HepG2 (cell line): Measurements from ENCODE around the gene SPX. TPM values are rescaled to one million over a fixed set of nuclear protein-coding genes. Genes with fewer than 3 reads are reported as not detected.

ENCODE experiments used
- ATAC-seq: fragments of 200-7000 bp; cut with Tn5 transposase; 3 replicates; pipeline ENCODE4 v1.9.1; 2020; ENCODE audit warnings: mild to moderate bottlenecking, moderate library complexity
- BruUV-seq: library from RNA; stranded (reverse); fragments of 400-500 nt; replicated peaks from 2 replicates; lab custom pipeline; 2021; lab: Mats Ljungman, UMichigan
- CTCF ChIA-PET: fragments of 300-600 bp; formaldehyde crosslinking; extraction: SDS; loops from one replicate; lab custom pipeline; 2021; ENCODE audit warnings: low total read pairs, inconsistent platforms, low intra/inter-chr PET ratio; lab: Yijun Ruan, JAX
- POLR2A ChIA-PET: fragments of 350-600 bp; sonication (Branson Sonifier 250); formaldehyde crosslinking; loops from one replicate; lab custom pipeline; 2020; ENCODE audit warnings: antibody characterized with exemption, inconsistent platforms; lab: Yijun Ruan, JAX
- DNase-seq: peaks from one replicate; pipeline ENCODE4 v3.0.0-alpha.2; 2015; ENCODE audit warnings: low spot score
- FAIRE-seq: peaks from 3 replicates; lab custom pipeline; 2011; peaks lifted over from hg19 to GRCh38; lab: Jason Lieb, UNC
- H2AFZ ChIP-seq: one replicate; pipeline ENCODE4 v1.6.1; 2011; ENCODE audit warnings: low read length, inconsistent platforms
- H3K27ac ChIP-seq: fragments of 300-600 bp; 3 replicates; pipeline ENCODE4 v1.8.0; 2011; ENCODE audit warnings: mixed run types, mild to moderate bottlenecking, mixed read lengths, low read length, inconsistent platforms; ENCODE audit not compliant: insufficient read depth; ENCODE audit errors: extremely low read length
- H3K27me3 ChIP-seq, 2 experiments: fragments of 200-600 bp in 1 of 2; 2 replicates in 1 of 2; 3 replicates in 1 of 2; pipeline versions ENCODE4 v1.6.0 to v1.8.0; 2011; ENCODE audit warnings: low read length in 2 of 2, mild to moderate bottlenecking in 2 of 2, moderate library complexity in 2 of 2, inconsistent platforms in 1 of 2; ENCODE audit not compliant: insufficient read depth in 2 of 2, control insufficient read depth in 1 of 2
- H3K36me3 ChIP-seq, 2 experiments: fragments of 200-600 bp in 1 of 2; replicated peaks in 1 of 2; 2 replicates in 1 of 2; 3 replicates in 1 of 2; pipeline versions ENCODE4 v1.5.1 to v1.8.0; 2011; ENCODE audit warnings: low read length in 2 of 2, inconsistent platforms in 1 of 2; ENCODE audit not compliant: insufficient read depth in 2 of 2, control insufficient read depth in 1 of 2
- H3K4me1 ChIP-seq: 2 replicates; pipeline ENCODE4 v1.5.1; 2012; ENCODE audit warnings: low read length, inconsistent platforms; ENCODE audit not compliant: insufficient read depth
- H3K4me2 ChIP-seq: 2 replicates; pipeline ENCODE4 v1.6.0; 2011; ENCODE audit warnings: low read depth, low read length, inconsistent platforms
- H3K4me3 ChIP-seq, 3 experiments: fragments of 200-600 bp in 1 of 3; sonication (generic), shearing (Covaris generic) in 1 of 3; replicated peaks in 1 of 3; 2 replicates each; pipeline ENCODE4 v1.5.1; 2011 to 2016; ENCODE audit warnings: low read length in 3 of 3, inconsistent platforms in 2 of 3, low read depth in 2 of 3, mild to moderate bottlenecking in 2 of 3, control low read depth in 1 of 3, mixed read lengths in 1 of 3; ENCODE audit not compliant: insufficient read depth in 1 of 3
- H3K79me2 ChIP-seq: one replicate; pipeline ENCODE4 v1.6.1; 2011; ENCODE audit warnings: low read length, inconsistent platforms; ENCODE audit not compliant: insufficient read depth
- H3K9ac ChIP-seq: 2 replicates; pipeline ENCODE4 v1.6.0; 2011; ENCODE audit warnings: mild to moderate bottlenecking, low read depth, low read length, inconsistent platforms; ENCODE audit not compliant: insufficient read depth
- H3K9me3 ChIP-seq: 2 replicates; pipeline ENCODE4 v1.5.1; 2012; ENCODE audit warnings: mild to moderate bottlenecking, low read length
- H4K20me1 ChIP-seq: 2 replicates; pipeline ENCODE4 v1.6.0; 2011; ENCODE audit warnings: inconsistent platforms, mild to moderate bottlenecking, low read length, moderate library complexity; ENCODE audit not compliant: insufficient read depth
- ATF5 ChIP-seq: sonication (generic); formaldehyde crosslinking; IDR thresholded peaks from 2 replicates; pipeline ENCODE4 v1.4.0; 2020; ENCODE audit warnings: mild to moderate bottlenecking, low read depth, missing genetic modification reagents
- DMAP1 ChIP-seq: IDR thresholded peaks from 2 replicates; pipeline ENCODE4 v1.6.1; 2016
- EED ChIP-seq: sonication (generic); formaldehyde crosslinking; IDR thresholded peaks from 2 replicates; pipeline ENCODE4 v1.5.0; 2020; ENCODE audit warnings: mild to moderate bottlenecking, missing genetic modification reagents
- GLMP ChIP-seq: sonication (generic); formaldehyde crosslinking; IDR thresholded peaks from 2 replicates; pipeline ENCODE4 v1.9.0; 2021; ENCODE audit warnings: missing genetic modification reagents, mild to moderate bottlenecking, borderline replicate concordance
- HNF1B ChIP-seq: sonication (generic); formaldehyde crosslinking; IDR thresholded peaks from 2 replicates; pipeline ENCODE4 v1.5.1; 2020; ENCODE audit warnings: mild to moderate bottlenecking, moderate library complexity, missing genetic modification reagents
- KDM4B ChIP-seq: sonication (generic); formaldehyde crosslinking; IDR thresholded peaks from 2 replicates; pipeline ENCODE4 v1.4.0; 2020; ENCODE audit warnings: missing genetic modification reagents
- POGK ChIP-seq: sonication (generic); formaldehyde crosslinking; conservative IDR thresholded peaks from 2 replicates; pipeline ENCODE4 v1.8.0; 2022; ENCODE audit warnings: mild to moderate bottlenecking, moderate library complexity, missing genetic modification reagents
- RELA ChIP-seq: sonication (generic); formaldehyde crosslinking; IDR thresholded peaks from 2 replicates; pipeline ENCODE4 v1.4.0; 2020; ENCODE audit warnings: missing genetic modification reagents
- THAP7 ChIP-seq: sonication (generic); formaldehyde crosslinking; IDR thresholded peaks from 2 replicates; pipeline ENCODE4 v1.8.1; 2023; ENCODE audit warnings: mild to moderate bottlenecking, missing genetic modification reagents
- ZBTB49 ChIP-seq: sonication (generic); formaldehyde crosslinking; IDR thresholded peaks from 2 replicates; pipeline ENCODE4 v1.4.0; 2020; ENCODE audit warnings: missing genetic modification reagents, borderline replicate concordance
- ZNF766 ChIP-seq: sonication (generic); formaldehyde crosslinking; IDR thresholded peaks from 2 replicates; pipeline ENCODE4 v1.5.0; 2020; ENCODE audit warnings: missing genetic modification reagents, borderline replicate concordance
- WGBS: methylation state at CpG from one replicate; pipeline ENCODE4 v1.1.6; 2017; ENCODE audit warnings: low lambda C conversion rate; 5-methylcytosine and 5-hydroxymethylcytosine counted together
- in situ Hi-C: cut with HindIII; loops from 2 replicates; pipeline ENCODE4 v1.10.0; 2017; ENCODE audit warnings: low pct_unique_long_range_greater_than_20kb; ENCODE audit not compliant: extremely low pct_ligation_motif_present
- intact Hi-C: fragments of 100-400 bp; cut with micrococcal nuclease; formaldehyde crosslinking; loops from one replicate; pipeline ENCODE4 v1.10.0; 2022; ENCODE audit not compliant: unreplicated experiment
- polyA plus RNA-seq, 8 experiments: library from polyadenylated mRNA; depleted of rRNA in 3 of 8; stranded (reverse) in 7 of 8; unstranded in 1 of 8; fragments of >200 nt; fragmentation: Illumina TruSeq in 4 of 8; extraction: Trizol in 4 of 8; gene quantifications; 2 replicates each; pipeline versions ENCODE4 v1.2.1 to v1.2.3, GENCODE V29; 2011 to 2016; ENCODE audit warnings: low read depth in 4 of 8, missing spikeins in 1 of 8, mixed read lengths in 1 of 8; ENCODE audit not compliant: insufficient read depth in 1 of 8
- total RNA-seq, 5 experiments: library from RNA; depleted of rRNA; stranded (reverse); fragments of >200 nt; fragmentation: Illumina TruSeq; extraction: Trizol; gene quantifications; 2 replicates each; pipeline ENCODE4 v1.2.3, GENCODE V29; 2016; ENCODE audit warnings: low read depth in 1 of 5

The SPX gene
- total and polyA plus RNA-seq, 2 of the 13 experiments (the other 11 are each of a cell fraction or from before 2014, with no cell fraction given): 0.07 to 0.16 TPM

- Histone ChIP-seq H3K9ac (no peak overlapping the region), H2AFZ (no peak overlapping the region), H3K4me3 (no peak overlapping the region), H3K27ac (no peak overlapping the region), H3K9me3 (no peaks in the 10 kb centered on the region), H3K4me1 (peaks cover 12% of the 10 kb centered on the region), H3K4me2 (no peak overlapping the region), H4K20me1 (no peaks in the 10 kb centered on the region), H3K36me3 (no peaks in the 10 kb centered on the region; a peak in 2 of 5 replicates), H3K27me3 (peaks cover 0 to under 1% of the 10 kb centered on the region in 2 experiments; a peak in 1 of 5 replicates), H3K79me2 (no peaks in the 10 kb centered on the region)
- in situ Hi-C loops (loop anchor here (25.0 kb wide), 1 partner anchor 516 kb away; the partner anchor contains the start of gene CMAS), intact Hi-C loops (no loop called here)
- no peak for ATAC-seq
- no TSS peak for BruUV-seq
- no peak for TF ChIP-seq HNF1B (CRISPR knock-in tag)
- TF ChIP-seq GLMP (CRISPR knock-in tag): no peak
- TF ChIP-seq EED (CRISPR knock-in tag): no peak
- TF ChIP-seq POGK: no peak
- TF ChIP-seq KDM4B (CRISPR knock-in tag): no peak
- no peak for TF ChIP-seq RELA (CRISPR knock-in tag)
- no peak for TF ChIP-seq THAP7 (CRISPR knock-in tag)
- no peak for TF ChIP-seq DMAP1 (CRISPR knock-in tag)
- no peak for TF ChIP-seq ATF5 (CRISPR knock-in tag)
- no peak for TF ChIP-seq ZNF766 (CRISPR knock-in tag)
- TF ChIP-seq ZBTB49 (CRISPR knock-in tag): no peak
- FAIRE-seq: no peak
- CTCF ChIA-PET: no interaction called here
- no peak for DNase-seq
- WGBS: 0% methylated on average over 1 of the region's 1 CpG
- POLR2A ChIA-PET: no interaction called here
Measured at GRCh38 chr12:21521541-21521940, 4.6 kb upstream of the SPX start.
